Measurements from ENCODE around the gene FAM53B.

Gene FAM53B

DNA sequence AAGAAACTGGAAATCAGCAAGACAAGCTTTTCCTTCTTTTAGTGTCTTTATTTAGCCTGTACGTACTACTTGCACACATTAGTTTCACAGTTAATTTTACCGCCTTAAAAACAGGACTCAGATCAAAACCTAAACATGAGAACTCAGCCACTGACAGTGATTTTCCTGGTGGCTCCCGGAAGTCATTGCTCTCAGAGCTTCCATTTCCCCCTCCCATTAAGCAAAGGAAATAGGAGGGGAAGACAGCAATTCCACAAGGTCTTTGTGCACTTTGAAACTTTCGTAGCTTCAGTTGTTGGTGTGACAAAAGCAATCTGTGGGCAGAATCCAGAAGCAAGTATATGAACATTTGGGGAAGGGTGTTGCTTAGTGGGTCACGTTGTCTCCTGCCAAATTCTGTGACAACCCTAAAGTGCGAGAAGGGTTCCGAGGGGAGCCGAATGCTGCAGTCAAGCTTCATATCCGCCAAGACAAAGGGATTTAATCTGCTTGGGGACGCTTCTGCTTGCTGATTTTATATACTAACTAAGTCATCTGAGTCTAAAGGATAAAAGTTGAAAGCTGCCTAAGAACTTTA is 30.4 kb downstream of the FAM53B start:
- H3K9me3 Mint-ChIP-seq = no peaks in the 10 kb centered on the region
- H3K4me3 Mint-ChIP-seq = no peak overlapping the region
- peak overlapping the region; percentile 27 for H3K27ac Mint-ChIP-seq
- no peak for ATAC-seq (replicated peaks)
- H3K36me3 Mint-ChIP-seq = peaks cover 4 to 21% of the 10 kb centered on the region in 2 donors
- peaks cover 70 to 88% of the 10 kb centered on the region in 2 donors for H3K4me1 Mint-ChIP-seq
- no peak for DNase-seq
- H3K27me3 Mint-ChIP-seq = no peaks in the 10 kb centered on the region

DNA sequence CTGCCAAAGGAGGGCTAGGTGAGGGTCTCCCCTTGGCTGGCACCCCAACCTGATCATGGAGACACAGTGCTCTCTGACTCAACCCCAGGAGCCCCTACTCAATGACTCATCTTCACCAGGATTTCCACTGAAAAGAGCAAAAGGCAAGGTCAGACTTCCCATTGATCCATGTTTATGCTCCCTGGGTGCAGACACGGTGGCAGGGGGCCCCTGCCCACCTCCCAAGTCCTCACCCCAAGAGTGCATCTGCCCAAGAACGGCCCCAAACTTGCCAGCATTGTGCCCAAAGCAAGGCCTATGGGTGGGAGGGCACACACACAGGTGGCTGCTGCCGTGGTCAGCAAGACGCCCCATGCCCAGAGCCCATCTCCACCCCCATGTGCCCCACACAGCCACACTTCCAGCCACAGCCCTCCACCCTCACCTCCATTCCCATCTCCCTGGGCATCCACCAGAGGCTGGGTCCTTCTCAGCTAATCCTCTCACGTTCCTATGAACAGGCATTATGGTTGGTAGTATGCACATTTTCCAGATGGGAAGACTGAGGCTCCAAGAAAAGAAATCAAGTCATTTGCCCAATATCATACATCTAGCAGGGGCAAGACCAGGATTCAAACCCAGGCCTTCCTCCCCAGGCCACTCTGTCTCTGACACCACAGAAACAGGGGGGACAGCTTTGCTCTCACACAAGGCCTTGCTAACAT is 31.3 kb downstream of the FAM53B start:
- H3K9me3 Mint-ChIP-seq = no peaks in the 10 kb centered on the region
- peaks cover 4 to 21% of the 10 kb centered on the region in 2 donors for H3K36me3 Mint-ChIP-seq
- ATAC-seq (replicated peaks) (no peak), DNase-seq (no peak)
- H3K27me3 Mint-ChIP-seq = no peaks in the 10 kb centered on the region
- peak overlapping the region; percentile 80 for H3K27ac Mint-ChIP-seq
- no peak overlapping the region for H3K4me3 Mint-ChIP-seq
- H3K4me1 Mint-ChIP-seq = peaks cover 74 to 88% of the 10 kb centered on the region in 2 donors

DNA sequence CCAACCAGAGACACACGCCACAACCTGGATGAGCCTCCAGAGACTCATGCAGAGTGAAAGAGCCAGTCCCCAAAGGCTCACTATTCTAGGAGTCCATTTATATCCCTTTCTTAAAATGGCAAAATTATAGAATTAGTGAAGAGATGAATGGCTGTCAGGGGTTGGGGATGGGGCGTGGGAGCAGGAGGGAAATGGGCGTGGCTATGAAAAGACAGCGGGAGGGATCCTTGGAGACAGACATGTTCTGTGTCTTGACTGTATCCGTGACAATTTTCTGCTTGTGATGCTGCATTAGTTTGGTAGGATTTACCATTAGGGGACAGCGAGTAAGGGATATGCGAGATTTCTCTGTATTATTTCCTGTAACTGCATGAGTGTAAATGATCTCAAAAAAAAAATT is 33.0 kb downstream of the FAM53B start:
- Mint-ChIP-seq H3K9me3 (no peaks in the 10 kb centered on the region), H3K4me3 (no peak overlapping the region), H3K4me1 (peaks cover 67 to 88% of the 10 kb centered on the region in 2 donors), H3K27me3 (no peaks in the 10 kb centered on the region), H3K36me3 (peaks cover 8 to 18% of the 10 kb centered on the region in 2 donors), H3K27ac (peak overlapping the region; percentile 92)
- ATAC-seq (replicated peaks) (no peak), DNase-seq (no peak)

DNA sequence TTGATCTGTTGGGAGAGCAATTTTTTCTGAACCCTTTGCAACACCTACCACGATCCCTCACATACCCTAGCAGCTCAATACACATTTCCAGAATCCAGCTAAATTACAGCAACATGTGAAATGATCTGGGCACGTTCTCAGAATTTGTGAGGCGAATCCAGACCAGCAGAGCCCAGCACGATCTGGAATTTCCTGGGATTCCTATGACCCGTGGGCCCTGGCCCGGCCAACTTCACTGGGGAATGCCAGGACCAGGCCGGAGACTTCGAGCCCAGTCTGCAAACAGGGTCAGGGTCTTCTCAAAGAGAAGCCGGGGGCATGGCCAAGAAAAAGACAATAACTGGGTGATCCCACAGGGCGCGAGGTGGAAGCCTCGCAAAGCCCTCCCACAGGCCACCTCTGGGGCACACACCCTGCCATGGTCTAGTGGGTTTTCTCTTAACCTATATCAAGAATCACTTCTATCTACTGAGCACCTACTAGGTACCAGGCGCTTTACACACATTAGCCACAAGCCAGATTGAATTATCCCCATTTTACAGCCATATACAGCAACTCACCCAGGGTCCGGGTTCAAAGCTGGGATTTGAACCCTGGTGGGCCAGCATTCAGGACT is 33.8 kb downstream of the FAM53B start:
- ATAC-seq (replicated peaks) (peak; percentile 58 to 63), DNase-seq (no peak)
- Mint-ChIP-seq H3K36me3 (peaks cover 10 to 23% of the 10 kb centered on the region in 2 donors), H3K9me3 (no peaks in the 10 kb centered on the region), H3K27me3 (no peaks in the 10 kb centered on the region), H3K27ac (peak overlapping the region; percentile 92), H3K4me3 (peak overlapping the region in 1 of 2 donors; percentile 39), H3K4me1 (peaks cover 68 to 88% of the 10 kb centered on the region in 2 donors)

DNA sequence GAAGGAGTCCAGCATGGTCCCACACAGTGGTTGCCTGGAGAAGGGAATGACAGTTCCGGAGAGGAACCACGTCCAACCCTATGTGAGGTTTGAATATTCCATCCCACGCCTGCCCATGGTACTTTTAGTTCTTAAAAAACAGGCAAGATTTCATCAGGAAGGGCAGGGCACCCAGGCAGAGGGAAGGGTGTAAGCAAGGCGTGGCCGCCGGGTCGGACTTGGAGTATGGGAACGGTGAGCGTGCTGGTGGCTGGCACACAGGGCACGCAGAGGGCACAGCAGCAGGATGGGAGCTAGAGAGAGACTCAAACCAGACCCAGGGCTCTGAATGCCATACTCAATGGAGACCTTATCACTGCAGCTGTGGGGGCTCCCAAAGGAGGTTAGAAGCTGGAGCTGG is 34.3 kb downstream of the FAM53B start:
- DNase-seq (no peak), ATAC-seq (replicated peaks) (no peak)
- no peaks in the 10 kb centered on the region for H3K9me3 Mint-ChIP-seq
- H3K27ac Mint-ChIP-seq = peak overlapping the region; percentile 92
- H3K36me3 Mint-ChIP-seq = peaks cover 10 to 27% of the 10 kb centered on the region in 2 donors
- H3K4me3 Mint-ChIP-seq = no peak overlapping the region
- H3K27me3 Mint-ChIP-seq = no peaks in the 10 kb centered on the region
- H3K4me1 Mint-ChIP-seq = peaks cover 67 to 88% of the 10 kb centered on the region in 2 donors

DNA sequence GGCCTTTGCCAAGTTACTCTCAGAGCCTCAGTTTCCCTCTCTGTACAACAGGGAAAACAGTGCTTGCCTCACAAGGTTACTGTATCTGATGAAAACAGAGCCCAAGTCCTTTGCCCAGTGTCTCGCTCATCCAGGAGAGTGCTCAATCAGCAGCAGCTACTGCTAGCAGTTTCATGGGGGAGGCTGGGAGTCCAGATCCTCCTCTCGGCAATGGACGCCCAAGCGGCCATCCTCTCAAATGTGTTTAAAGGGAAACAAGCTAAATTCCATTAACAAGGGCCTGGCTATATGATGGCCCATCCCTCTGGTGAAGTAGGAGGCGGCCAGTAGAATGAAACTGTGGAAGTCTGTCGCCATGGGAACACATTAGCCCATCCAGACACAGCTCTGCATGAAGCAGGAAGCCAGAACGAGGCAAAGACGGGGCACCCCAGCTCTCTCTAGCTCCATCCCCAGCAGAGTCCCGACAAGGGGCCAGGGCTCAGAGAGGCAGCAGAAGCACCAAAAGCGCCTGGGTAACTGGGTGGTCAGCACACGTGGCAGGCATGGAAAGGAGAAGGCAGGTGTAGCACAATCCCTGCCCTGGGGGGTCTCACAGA is 35.2 kb downstream of the FAM53B start:
- H3K4me3 Mint-ChIP-seq = no peak overlapping the region
- no peaks in the 10 kb centered on the region for H3K27me3 Mint-ChIP-seq
- DNase-seq (no peak), ATAC-seq (replicated peaks) (no peak)
- peaks cover 12 to 35% of the 10 kb centered on the region in 2 donors for H3K36me3 Mint-ChIP-seq
- peak overlapping the region; percentile 80 for H3K27ac Mint-ChIP-seq
- no peaks in the 10 kb centered on the region for H3K9me3 Mint-ChIP-seq
- peaks cover 74 to 90% of the 10 kb centered on the region in 2 donors for H3K4me1 Mint-ChIP-seq

DNA sequence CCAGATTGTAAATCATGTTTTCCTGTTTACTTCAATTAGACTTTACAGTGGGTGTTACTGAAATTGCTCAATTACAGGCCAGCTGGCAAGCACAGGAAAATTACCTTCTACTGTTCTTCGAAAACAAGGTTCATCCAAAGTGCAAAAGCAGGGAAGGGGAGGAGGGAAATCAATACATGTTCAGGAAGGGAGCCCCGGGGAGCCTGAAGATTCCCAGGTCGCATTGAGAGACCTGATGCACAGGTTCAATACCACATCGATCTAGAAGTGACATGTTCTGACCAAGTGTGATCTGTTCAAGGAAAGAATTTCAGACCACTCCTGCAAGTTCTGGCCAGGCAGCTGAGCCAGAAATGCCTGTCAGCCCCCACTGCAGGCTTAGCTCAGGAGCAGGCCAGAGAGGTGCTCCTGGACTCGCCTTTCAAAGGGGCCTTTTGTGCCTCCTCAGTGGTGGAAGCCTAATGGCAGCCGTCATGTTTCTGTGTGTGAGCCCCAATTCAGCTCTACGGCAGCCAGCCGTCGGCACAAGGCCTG is 35.9 kb downstream of the FAM53B start:
- H3K27ac Mint-ChIP-seq = peak overlapping the region; percentile 92
- no peaks in the 10 kb centered on the region for H3K27me3 Mint-ChIP-seq
- H3K36me3 Mint-ChIP-seq = peaks cover 15 to 42% of the 10 kb centered on the region in 2 donors
- ATAC-seq (replicated peaks) (no peak), DNase-seq (no peak)
- no peak overlapping the region for H3K4me3 Mint-ChIP-seq
- H3K9me3 Mint-ChIP-seq = no peaks in the 10 kb centered on the region
- H3K4me1 Mint-ChIP-seq = peaks cover 76 to 90% of the 10 kb centered on the region in 2 donors

DNA sequence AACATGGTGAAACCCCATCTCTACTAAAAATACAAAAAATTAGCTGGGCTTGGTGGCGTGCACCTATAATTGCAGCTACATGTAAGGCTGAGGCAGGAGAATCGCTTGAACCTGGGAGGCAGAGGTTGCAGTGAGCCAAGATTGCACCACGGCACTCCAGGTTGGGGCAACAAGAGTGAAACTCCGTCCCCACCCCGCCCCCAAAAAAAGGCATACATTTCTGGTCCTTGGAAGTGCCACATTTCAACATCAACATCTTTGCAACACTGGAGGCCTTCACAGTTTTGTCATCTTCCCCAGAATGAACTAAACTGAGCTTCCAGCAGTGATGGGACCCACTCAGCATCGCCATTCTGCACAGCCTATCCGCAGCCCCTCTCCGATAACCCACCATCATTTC is 36.6 kb downstream of the FAM53B start:
- ATAC-seq (replicated peaks) = no peak
- H3K27me3 Mint-ChIP-seq = no peaks in the 10 kb centered on the region

DNA sequence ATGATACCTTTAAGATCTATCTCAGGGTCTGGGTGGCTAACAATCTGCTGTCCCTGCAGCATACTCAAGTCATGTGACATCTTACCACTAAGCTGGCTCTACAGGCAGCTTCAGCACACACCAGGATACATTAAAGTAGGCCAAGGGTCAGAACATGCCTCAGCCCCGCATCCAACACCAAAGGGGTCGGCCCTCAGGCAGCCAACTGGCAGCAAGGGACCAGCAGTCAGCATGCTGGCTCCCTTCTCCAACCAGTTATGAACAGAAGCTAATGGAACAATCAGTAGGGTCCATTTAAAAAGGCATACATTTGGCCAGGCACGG is 37.1 kb downstream of the FAM53B start:
- DNase-seq (no peak), ATAC-seq (replicated peaks) (no peak)
- Mint-ChIP-seq H3K9me3 (no peaks in the 10 kb centered on the region), H3K36me3 (peaks cover 17 to 46% of the 10 kb centered on the region in 2 donors), H3K4me1 (peaks cover 77 to 91% of the 10 kb centered on the region in 2 donors), H3K4me3 (no peak overlapping the region), H3K27ac (peak overlapping the region; percentile 80), H3K27me3 (no peaks in the 10 kb centered on the region)

More for the DNA sequence above, 36.6 kb downstream of the FAM53B start:
- Mint-ChIP-seq H3K9me3 (no peaks in the 10 kb centered on the region), H3K36me3 (peaks cover 15 to 42% of the 10 kb centered on the region in 2 donors), H3K4me3 (no peak overlapping the region), H3K27ac (peak overlapping the region; percentile 92), H3K4me1 (peaks cover 75 to 90% of the 10 kb centered on the region in 2 donors)
- DNase-seq = no peak

DNA sequence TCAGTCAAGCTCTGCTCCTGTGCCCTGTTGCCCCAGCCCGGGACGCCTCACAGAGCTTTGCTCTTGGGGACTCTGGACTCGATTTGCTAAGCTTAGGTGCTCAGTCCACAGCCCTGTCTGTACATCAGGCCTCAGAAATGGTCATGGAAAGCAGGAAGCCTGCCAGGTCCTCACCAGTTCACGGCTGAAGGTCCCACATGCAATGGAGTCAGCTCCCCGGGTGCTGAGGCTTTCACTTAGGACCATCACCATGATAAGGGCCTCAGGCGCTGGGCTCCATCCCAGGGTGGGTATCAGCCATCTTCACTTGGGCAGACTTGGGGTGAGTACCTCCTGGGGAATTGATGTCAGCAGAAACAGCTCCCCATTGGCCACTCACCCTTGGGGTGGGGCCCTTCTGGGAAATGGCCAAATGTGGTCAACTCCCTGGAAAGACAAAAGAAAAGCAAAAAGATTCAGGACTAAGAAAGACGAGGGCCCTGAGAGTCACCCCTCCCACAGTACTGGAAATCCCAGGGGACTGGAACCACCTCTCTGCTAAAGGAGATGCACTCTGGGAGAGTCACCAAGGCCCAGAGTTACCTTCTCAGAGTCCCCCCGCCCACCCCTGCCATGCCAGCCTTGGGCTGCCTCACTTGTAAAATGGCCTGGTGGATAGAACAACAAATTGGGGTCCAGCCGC is 37.6 kb downstream of the FAM53B start:
- no peak overlapping the region for H3K4me3 Mint-ChIP-seq
- H3K27ac Mint-ChIP-seq = peak overlapping the region; percentile 89
- no peak for ATAC-seq (replicated peaks)
- DNase-seq = no peak
- H3K36me3 Mint-ChIP-seq = peaks cover 19 to 50% of the 10 kb centered on the region in 2 donors
- H3K27me3 Mint-ChIP-seq = no peaks in the 10 kb centered on the region
- H3K4me1 Mint-ChIP-seq = peaks cover 81 to 96% of the 10 kb centered on the region in 2 donors
- no peaks in the 10 kb centered on the region for H3K9me3 Mint-ChIP-seq

DNA sequence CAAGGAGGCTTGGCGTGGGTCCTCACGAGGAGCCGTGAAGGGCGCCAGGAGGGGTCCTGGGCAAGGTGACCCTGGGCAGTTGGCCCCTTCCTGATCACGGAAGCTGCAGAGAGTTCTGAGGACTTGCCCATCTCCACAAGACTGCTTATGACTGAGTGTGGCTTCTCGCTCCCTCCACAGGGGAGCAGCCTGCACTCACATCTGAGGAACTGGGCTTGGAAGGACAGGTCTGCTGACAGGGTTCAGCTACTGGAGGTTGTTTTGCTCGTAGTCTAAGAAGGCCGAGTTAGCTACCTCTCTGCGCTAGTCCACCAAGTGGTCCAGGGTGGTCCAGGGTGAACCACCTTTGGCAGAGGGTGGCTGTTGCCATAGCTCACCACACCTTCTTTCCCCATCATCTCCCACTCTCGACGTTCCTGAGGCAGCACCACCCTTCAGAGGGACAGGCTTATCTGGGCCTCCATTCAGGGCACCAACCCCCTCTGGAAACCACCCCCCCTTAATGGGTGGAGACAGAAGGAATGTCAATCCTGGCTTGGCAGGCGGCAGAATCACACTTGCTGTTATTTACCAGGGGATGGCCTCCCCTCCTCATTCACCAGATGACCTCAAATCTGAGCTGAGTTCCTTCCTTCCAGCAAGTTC is 38.2 kb downstream of the FAM53B start:
- H3K27ac Mint-ChIP-seq = peak overlapping the region; percentile 98
- peak in 1 of 2 donors; percentile 46 for ATAC-seq (replicated peaks)
- DNase-seq = no peak
- peaks cover 83 to 99% of the 10 kb centered on the region in 2 donors for H3K4me1 Mint-ChIP-seq
- H3K36me3 Mint-ChIP-seq = peaks cover 23 to 54% of the 10 kb centered on the region in 2 donors
- H3K27me3 Mint-ChIP-seq = no peaks in the 10 kb centered on the region
- H3K9me3 Mint-ChIP-seq = no peaks in the 10 kb centered on the region
- no peak overlapping the region for H3K4me3 Mint-ChIP-seq

DNA sequence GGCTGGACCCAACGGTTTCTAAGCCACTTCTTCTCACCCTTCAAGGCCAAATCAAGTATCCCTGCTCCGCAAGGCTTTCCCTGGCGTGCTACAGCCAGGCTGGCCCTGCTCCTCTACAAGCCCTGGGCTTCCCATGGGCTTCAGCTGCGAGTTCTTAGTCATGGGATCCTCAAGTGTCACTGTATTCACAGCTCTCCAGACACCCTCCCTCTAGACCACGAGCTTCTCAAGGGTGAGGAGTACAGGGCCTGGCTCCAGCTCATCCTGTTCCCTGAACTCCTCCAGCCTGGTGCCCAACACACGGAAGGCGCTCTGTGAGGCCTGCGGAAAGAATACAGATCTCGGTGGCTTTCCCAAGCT is 38.8 kb downstream of the FAM53B start:
- Mint-ChIP-seq H3K9me3 (no peaks in the 10 kb centered on the region), H3K4me3 (no peak overlapping the region), H3K36me3 (peaks cover 23 to 53% of the 10 kb centered on the region in 2 donors), H3K4me1 (peaks cover 83 to 99% of the 10 kb centered on the region in 2 donors), H3K27me3 (no peaks in the 10 kb centered on the region), H3K27ac (peak overlapping the region; percentile 98)
- no peak for DNase-seq
- no peak for ATAC-seq (replicated peaks)

DNA sequence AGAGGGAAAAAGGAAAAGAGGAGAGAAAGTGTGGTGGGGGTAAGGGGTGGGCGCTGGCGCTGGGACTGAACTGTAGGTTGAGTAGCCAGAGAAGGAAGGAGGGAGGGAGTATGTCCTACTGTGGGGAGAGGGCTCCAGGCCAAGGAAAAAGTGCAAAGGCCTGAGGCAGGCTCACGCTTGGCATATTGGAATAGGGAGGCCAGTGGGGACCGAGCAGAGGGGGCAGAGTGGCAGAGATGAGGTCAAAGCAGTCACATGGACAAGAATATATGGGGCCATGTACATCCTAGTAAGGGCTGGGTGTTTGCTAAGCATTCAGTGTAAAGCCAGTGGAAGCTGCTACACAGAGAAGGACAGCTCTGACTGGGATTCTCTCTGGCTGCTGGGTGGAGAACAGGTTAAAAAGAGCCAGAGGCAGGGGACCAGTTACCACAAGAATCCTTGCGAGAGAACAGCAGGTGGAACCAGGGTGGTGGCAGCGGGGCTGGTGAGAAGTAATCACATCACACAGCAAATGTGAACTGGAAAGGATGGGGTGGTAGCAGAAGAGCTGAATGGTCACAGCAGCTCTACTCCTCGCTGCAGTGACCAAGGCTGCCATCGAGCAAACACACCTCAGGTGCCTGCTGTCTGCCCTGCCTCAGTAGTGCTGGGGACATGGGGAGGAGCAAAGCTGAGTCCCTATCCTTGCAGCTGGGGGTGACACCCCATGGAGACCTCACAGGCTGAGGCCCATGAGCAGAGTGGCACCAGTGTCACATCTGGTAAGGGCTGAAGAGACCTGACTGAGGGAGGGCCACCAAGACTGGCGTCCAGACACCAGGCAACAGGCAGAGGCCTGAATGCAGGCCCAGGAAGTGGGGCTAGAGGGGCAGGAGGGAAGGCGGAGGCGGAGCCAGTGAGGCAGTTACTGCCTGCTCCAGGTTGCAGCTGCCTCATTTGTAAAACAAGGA is 39.5 kb downstream of the FAM53B start:
- Mint-ChIP-seq H3K4me3 (no peak overlapping the region), H3K27me3 (no peaks in the 10 kb centered on the region), H3K27ac (peak overlapping the region; percentile 98), H3K9me3 (no peaks in the 10 kb centered on the region), H3K36me3 (peaks cover 29 to 59% of the 10 kb centered on the region in 2 donors), H3K4me1 (peaks cover 83 to 99% of the 10 kb centered on the region in 2 donors)
- ATAC-seq (replicated peaks) (no peak), DNase-seq (no peak)
